DND-41 (cell line): ENCODE data around the gene RUNX2.

Experiments
- CTCF ChIP-seq: IDR thresholded peaks from 2 replicates; pipeline ENCODE4 v1.5.1; 2012; ENCODE audit warnings: borderline replicate concordance, low read length, moderate library complexity, mild to moderate bottlenecking; ENCODE audit not compliant: poor library complexity, severe bottlenecking; ENCODE audit errors: extremely low read depth
- EZH2 ChIP-seq: IDR thresholded peaks from 3 replicates; pipeline ENCODE4 v1.6.1; 2012; ENCODE audit warnings: borderline replicate concordance, low read depth, mild to moderate bottlenecking, moderate library complexity, low read length, inconsistent platforms; ENCODE audit not compliant: severe bottlenecking

- TF ChIP-seq CTCF (no peak), EZH2 (no peak)
Observed at GRCh38 chr6:45328523-45328922, 393 bp downstream of the RUNX2 start.
